Muscle of leg (tissue), 11 donors: ENCODE results near the gene SLC6A6. TPM values are rescaled to one million over a fixed set of nuclear protein-coding genes. Genes with fewer than 3 reads are reported as not detected.
A peak's percentile ranks its signal among the peaks of the same experiment; 100 is the strongest.

ENCODE experiments used
- DNase-seq: peaks from one replicate; pipeline ENCODE4 v3.0.0; 2013
- H3K27ac ChIP-seq: one replicate; pipeline ENCODE4 v1.5.1; 2013; ENCODE audit warnings: mild to moderate bottlenecking, low read length, control low read depth
- H3K27me3 ChIP-seq: one replicate; pipeline ENCODE4 v1.6.1; 2013; ENCODE audit warnings: low read length; ENCODE audit not compliant: control insufficient read depth, insufficient read depth
- H3K36me3 ChIP-seq: one replicate; pipeline ENCODE4 v1.6.1; 2013; ENCODE audit warnings: low read length; ENCODE audit not compliant: control insufficient read depth, insufficient read depth
- H3K4me1 ChIP-seq: one replicate; pipeline ENCODE4 v1.6.1; 2013; ENCODE audit warnings: low read length; ENCODE audit not compliant: control insufficient read depth, insufficient read depth
- H3K4me3 ChIP-seq: one replicate; pipeline ENCODE4 v1.5.1; 2013; ENCODE audit warnings: low read length, control low read depth
- H3K9me3 ChIP-seq: replicated peaks from 2 replicates; pipeline ENCODE4 v1.6.1; 2013; ENCODE audit warnings: low read depth, low read length; ENCODE audit not compliant: control insufficient read depth
- WGBS: methylation state at CpG from one replicate; pipeline ENCODE4 v1.1.5; 2013; ENCODE audit warnings: missing lambda C conversion rate; ENCODE audit not compliant: insufficient coverage; 5-methylcytosine and 5-hydroxymethylcytosine counted together
- polyA plus RNA-seq, 8 donors: library from polyadenylated mRNA; unstranded; fragments of 120-200 nt; gene quantifications; one replicate each; pipeline versions ENCODE4 v1.2.1 to v1.2.3, GENCODE V29; 2013; ENCODE audit warnings: inconsistent platforms in 1 of 8, low replicate concordance in 1 of 8; ENCODE audit not compliant: insufficient read length in 8 of 8, insufficient read depth in 1 of 8
- total RNA-seq: library from RNA; stranded (reverse); fragments of 120-200 nt; gene quantifications from one replicate; pipeline ENCODE4 v1.2.4, GENCODE V29; 2013

SLC6A6 gene
- total and polyA plus RNA-seq, 9 donors, result 2.6 to 4.7 (median 4.0) TPM

GRCh38 chr3:14425581-14426304, 23.3 kb downstream of the SLC6A6 start:
- 57% methylated on average over 3 of the region's 16 CpGs for WGBS
- Histone ChIP-seq H3K4me3 (no peak overlapping the region), H3K36me3 (no peaks in the 10 kb centered on the region), H3K4me1 (peaks cover 38% of the 10 kb centered on the region), H3K9me3 (no peaks in the 10 kb centered on the region), H3K27ac (no peak overlapping the region), H3K27me3 (peaks cover 27% of the 10 kb centered on the region)
- DNase-seq, result no peak

- no peak for DNase-seq
- no peak overlapping the region for H3K4me3 ChIP-seq
- peaks cover 27% of the 10 kb centered on the region for H3K27me3 ChIP-seq
- no peaks in the 10 kb centered on the region for H3K36me3 ChIP-seq
- H3K4me1 ChIP-seq, result peaks cover 40% of the 10 kb centered on the region
- H3K9me3 ChIP-seq, result no peaks in the 10 kb centered on the region
- no peak overlapping the region for H3K27ac ChIP-seq
- WGBS, result no CpG with 5 or more reads among the region's 5 CpGs
Measured at GRCh38 chr3:14426305-14426620, 23.9 kb downstream of the SLC6A6 start.

GRCh38 chr3:14428087-14429033, 26.0 kb downstream of the SLC6A6 start:
- WGBS, result 71% methylated on average over 3 of the region's 7 CpGs
- Histone ChIP-seq H3K36me3 (no peaks in the 10 kb centered on the region), H3K4me1 (peaks cover 59% of the 10 kb centered on the region), H3K4me3 (no peak overlapping the region), H3K27me3 (peaks cover 26% of the 10 kb centered on the region), H3K9me3 (no peaks in the 10 kb centered on the region), H3K27ac (no peak overlapping the region)
- DNase-seq, result peak; percentile 83

GRCh38 chr3:14429237-14429636, 26.8 kb downstream of the SLC6A6 start:
- Histone ChIP-seq H3K4me1 (peaks cover 65% of the 10 kb centered on the region), H3K27me3 (peaks cover 26% of the 10 kb centered on the region), H3K4me3 (no peak overlapping the region), H3K9me3 (no peaks in the 10 kb centered on the region), H3K27ac (no peak overlapping the region), H3K36me3 (no peaks in the 10 kb centered on the region)
- DNase-seq, result peak; percentile 74
- 41% methylated on average over 4 of the region's 5 CpGs for WGBS

GRCh38 chr3:14429640-14430039, 27.2 kb downstream of the SLC6A6 start:
- Histone ChIP-seq H3K9me3 (no peaks in the 10 kb centered on the region), H3K27me3 (peaks cover 28% of the 10 kb centered on the region), H3K27ac (no peak overlapping the region), H3K4me3 (no peak overlapping the region), H3K36me3 (no peaks in the 10 kb centered on the region), H3K4me1 (peaks cover 67% of the 10 kb centered on the region)
- 78% methylated on average over 2 of the region's 4 CpGs for WGBS
- no peak for DNase-seq

GRCh38 chr3:14430053-14430452, 27.6 kb downstream of the SLC6A6 start:
- H3K27ac ChIP-seq, result no peak overlapping the region
- peaks cover 66% of the 10 kb centered on the region for H3K4me1 ChIP-seq
- no peak overlapping the region for H3K4me3 ChIP-seq
- H3K9me3 ChIP-seq, result no peaks in the 10 kb centered on the region
- no peak for DNase-seq
- peaks cover 25% of the 10 kb centered on the region for H3K27me3 ChIP-seq
- WGBS, result 85% methylated on average over 4 of the region's 5 CpGs
- no peaks in the 10 kb centered on the region for H3K36me3 ChIP-seq

- Histone ChIP-seq H3K9me3 (no peaks in the 10 kb centered on the region), H3K36me3 (no peaks in the 10 kb centered on the region), H3K4me1 (peaks cover 66% of the 10 kb centered on the region), H3K4me3 (no peak overlapping the region), H3K27me3 (peaks cover 24% of the 10 kb centered on the region), H3K27ac (peak overlapping the region; percentile 71)
- no peak for DNase-seq
- WGBS, result 82% methylated on average over 9 of the region's 12 CpGs
Measured at GRCh38 chr3:14430706-14431451, 28.5 kb downstream of the SLC6A6 start.

- no peak for DNase-seq
- peak overlapping the region; percentile 71 for H3K27ac ChIP-seq
- no peaks in the 10 kb centered on the region for H3K36me3 ChIP-seq
- H3K9me3 ChIP-seq, result no peaks in the 10 kb centered on the region
- 80% methylated on average over 7 of the region's 10 CpGs for WGBS
- H3K4me1 ChIP-seq, result peaks cover 67% of the 10 kb centered on the region
- no peak overlapping the region for H3K4me3 ChIP-seq
- H3K27me3 ChIP-seq, result peaks cover 24% of the 10 kb centered on the region
Measured at GRCh38 chr3:14431452-14431916, 29.1 kb downstream of the SLC6A6 start.

- H3K27ac ChIP-seq, result peak overlapping the region; percentile 75
- 68% methylated on average over 13 of the region's 14 CpGs for WGBS
- H3K4me1 ChIP-seq, result peaks cover 66% of the 10 kb centered on the region
- peaks cover 19% of the 10 kb centered on the region for H3K27me3 ChIP-seq
- no peaks in the 10 kb centered on the region for H3K36me3 ChIP-seq
- no peak overlapping the region for H3K4me3 ChIP-seq
- DNase-seq, result peak; percentile 75
- no peaks in the 10 kb centered on the region for H3K9me3 ChIP-seq
Measured at GRCh38 chr3:14431917-14432834, 29.8 kb downstream of the SLC6A6 start.
